ENCODE measurements around the gene RBCK1.

The RBCK1 gene

DNA sequence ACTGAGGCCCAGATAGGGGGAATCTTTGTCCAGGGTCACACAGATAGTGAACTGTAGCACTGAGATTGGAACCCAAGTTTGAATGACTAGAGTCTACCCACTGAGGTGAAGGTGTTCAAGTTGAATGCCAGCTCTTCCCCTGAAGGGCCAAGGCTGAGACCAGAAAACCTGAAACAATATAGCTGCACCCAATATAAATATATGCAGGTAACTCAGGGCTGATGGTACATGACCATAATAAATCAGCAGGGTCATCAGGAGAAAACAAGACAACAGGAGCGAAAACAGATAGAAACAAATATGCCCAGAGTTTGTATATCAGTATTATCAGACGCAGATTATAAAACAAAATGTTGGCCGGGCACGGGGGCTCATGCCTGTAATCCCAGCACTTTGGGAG lies 4.0 kb upstream of the RBCK1 start (continued):
- TF ChIP-seq, protein P1, sequence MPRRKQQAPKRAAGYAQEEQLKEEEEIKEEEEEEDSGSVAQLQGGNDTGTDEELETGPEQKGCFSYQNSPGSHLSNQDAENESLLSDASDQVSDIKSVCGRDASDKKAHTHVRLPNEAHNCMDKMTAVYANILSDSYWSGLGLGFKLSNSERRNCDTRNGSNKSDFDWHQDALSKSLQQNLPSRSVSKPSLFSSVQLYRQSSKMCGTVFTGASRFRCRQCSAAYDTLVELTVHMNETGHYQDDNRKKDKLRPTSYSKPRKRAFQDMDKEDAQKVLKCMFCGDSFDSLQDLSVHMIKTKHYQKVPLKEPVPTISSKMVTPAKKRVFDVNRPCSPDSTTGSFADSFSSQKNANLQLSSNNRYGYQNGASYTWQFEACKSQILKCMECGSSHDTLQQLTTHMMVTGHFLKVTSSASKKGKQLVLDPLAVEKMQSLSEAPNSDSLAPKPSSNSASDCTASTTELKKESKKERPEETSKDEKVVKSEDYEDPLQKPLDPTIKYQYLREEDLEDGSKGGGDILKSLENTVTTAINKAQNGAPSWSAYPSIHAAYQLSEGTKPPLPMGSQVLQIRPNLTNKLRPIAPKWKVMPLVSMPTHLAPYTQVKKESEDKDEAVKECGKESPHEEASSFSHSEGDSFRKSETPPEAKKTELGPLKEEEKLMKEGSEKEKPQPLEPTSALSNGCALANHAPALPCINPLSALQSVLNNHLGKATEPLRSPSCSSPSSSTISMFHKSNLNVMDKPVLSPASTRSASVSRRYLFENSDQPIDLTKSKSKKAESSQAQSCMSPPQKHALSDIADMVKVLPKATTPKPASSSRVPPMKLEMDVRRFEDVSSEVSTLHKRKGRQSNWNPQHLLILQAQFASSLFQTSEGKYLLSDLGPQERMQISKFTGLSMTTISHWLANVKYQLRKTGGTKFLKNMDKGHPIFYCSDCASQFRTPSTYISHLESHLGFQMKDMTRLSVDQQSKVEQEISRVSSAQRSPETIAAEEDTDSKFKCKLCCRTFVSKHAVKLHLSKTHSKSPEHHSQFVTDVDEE (CRISPR knock-in tag; IDR thresholded peaks at IDR 0.05): no peak
- TF ChIP-seq, protein P2, sequence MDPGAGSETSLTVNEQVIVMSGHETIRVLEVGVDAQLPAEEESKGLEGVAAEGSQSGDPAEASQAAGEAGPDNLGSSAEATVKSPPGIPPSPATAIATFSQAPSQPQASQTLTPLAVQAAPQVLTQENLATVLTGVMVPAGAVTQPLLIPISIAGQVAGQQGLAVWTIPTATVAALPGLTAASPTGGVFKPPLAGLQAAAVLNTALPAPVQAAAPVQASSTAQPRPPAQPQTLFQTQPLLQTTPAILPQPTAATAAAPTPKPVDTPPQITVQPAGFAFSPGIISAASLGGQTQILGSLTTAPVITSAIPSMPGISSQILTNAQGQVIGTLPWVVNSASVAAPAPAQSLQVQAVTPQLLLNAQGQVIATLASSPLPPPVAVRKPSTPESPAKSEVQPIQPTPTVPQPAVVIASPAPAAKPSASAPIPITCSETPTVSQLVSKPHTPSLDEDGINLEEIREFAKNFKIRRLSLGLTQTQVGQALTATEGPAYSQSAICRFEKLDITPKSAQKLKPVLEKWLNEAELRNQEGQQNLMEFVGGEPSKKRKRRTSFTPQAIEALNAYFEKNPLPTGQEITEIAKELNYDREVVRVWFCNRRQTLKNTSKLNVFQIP (CRISPR knock-in tag; IDR thresholded peaks at IDR 0.05; ENCODE audit: borderline replicate concordance, low read depth): no peak
- TF ChIP-seq, protein P3, sequence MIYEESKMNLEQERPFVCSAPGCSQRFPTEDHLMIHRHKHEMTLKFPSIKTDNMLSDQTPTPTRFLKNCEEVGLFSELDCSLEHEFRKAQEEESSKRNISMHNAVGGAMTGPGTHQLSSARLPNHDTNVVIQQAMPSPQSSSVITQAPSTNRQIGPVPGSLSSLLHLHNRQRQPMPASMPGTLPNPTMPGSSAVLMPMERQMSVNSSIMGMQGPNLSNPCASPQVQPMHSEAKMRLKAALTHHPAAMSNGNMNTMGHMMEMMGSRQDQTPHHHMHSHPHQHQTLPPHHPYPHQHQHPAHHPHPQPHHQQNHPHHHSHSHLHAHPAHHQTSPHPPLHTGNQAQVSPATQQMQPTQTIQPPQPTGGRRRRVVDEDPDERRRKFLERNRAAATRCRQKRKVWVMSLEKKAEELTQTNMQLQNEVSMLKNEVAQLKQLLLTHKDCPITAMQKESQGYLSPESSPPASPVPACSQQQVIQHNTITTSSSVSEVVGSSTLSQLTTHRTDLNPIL (CRISPR knock-in tag; IDR thresholded peaks at IDR 0.05; ENCODE audit: low read depth): no peak
- no peak for TF ChIP-seq ESRRG (CRISPR knock-in tag; IDR thresholded peaks at IDR 0.05)

DNA sequence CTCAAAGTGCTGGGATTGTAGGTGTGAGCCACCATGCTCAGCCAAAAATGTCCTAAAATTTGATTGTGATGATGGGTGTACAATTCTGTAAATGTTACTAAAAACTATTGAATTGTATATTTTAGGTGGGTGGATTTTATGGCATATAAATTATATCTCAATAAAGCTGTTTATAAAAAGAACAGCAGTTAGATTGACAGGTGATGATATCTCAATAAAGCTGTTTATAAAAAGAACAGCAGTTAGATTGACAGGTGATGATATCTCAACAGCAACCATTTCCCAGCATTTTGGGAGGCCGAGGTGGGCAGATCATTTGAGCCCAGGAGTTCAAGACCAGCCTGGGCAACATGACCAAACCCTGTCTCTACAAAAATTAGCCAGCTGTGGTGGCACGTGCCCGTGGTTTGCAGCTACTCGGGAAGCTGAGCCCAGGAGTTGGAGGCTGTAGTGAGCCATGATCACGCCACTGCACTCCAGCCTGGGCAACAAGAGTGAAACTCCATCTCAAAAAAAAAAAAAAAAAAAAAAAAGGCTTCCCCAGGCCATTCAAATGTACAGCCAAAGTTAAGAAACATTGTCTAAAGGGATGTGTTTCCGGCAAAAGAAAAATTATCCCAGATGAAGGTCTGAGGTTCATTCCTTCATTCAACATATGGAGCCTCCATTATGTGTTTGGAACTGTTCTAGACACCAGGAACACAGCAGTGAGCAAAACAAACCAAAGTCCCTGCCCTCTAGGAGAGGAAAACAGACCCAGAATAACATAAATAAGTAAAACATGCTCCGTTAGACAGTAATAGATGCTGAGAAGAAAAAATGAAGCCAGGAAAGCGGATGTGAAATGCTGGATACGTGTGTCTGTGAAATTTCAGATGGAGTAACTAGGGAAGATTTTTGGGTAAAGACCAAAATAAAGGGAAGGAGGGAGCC lies 1.6 kb upstream of the RBCK1 start:
- TF ChIP-seq GLIS3 (CRISPR knock-in tag; IDR thresholded peaks at IDR 0.05): no peak
- TF ChIP-seq OSR1 (CRISPR knock-in tag; IDR thresholded peaks at IDR 0.05): no peak
- TF ChIP-seq ISL1 (CRISPR knock-in tag; IDR thresholded peaks at IDR 0.05): no peak
- no peak for TF ChIP-seq ZNF70 (CRISPR knock-in tag; IDR thresholded peaks at IDR 0.05)
- TF ChIP-seq PPARA (CRISPR knock-in tag; IDR thresholded peaks at IDR 0.05; ENCODE audit: borderline replicate concordance): no peak
- no peak for TF ChIP-seq BACH2 (CRISPR knock-in tag; IDR thresholded peaks at IDR 0.05; ENCODE audit: borderline replicate concordance)
- no peak for TF ChIP-seq ZNF8 (CRISPR knock-in tag; IDR thresholded peaks at IDR 0.05)
- no peak for TF ChIP-seq CSDC2 (CRISPR knock-in tag; IDR thresholded peaks at IDR 0.05)
- TF ChIP-seq ESRRG (CRISPR knock-in tag; IDR thresholded peaks at IDR 0.05): no peak
- no peak for TF ChIP-seq ZC3H10 (CRISPR knock-in tag; IDR thresholded peaks at IDR 0.05)
- TF ChIP-seq RARB (CRISPR knock-in tag; IDR thresholded peaks at IDR 0.05): no peak
- TF ChIP-seq, protein P4, sequence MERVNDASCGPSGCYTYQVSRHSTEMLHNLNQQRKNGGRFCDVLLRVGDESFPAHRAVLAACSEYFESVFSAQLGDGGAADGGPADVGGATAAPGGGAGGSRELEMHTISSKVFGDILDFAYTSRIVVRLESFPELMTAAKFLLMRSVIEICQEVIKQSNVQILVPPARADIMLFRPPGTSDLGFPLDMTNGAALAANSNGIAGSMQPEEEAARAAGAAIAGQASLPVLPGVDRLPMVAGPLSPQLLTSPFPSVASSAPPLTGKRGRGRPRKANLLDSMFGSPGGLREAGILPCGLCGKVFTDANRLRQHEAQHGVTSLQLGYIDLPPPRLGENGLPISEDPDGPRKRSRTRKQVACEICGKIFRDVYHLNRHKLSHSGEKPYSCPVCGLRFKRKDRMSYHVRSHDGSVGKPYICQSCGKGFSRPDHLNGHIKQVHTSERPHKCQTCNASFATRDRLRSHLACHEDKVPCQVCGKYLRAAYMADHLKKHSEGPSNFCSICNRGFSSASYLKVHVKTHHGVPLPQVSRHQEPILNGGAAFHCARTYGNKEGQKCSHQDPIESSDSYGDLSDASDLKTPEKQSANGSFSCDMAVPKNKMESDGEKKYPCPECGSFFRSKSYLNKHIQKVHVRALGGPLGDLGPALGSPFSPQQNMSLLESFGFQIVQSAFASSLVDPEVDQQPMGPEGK (CRISPR knock-in tag; IDR thresholded peaks at IDR 0.05; ENCODE audit: borderline replicate concordance): no peak
- TF ChIP-seq SNAI2 (CRISPR knock-in tag; IDR thresholded peaks at IDR 0.05): no peak
- TF ChIP-seq, protein P5, sequence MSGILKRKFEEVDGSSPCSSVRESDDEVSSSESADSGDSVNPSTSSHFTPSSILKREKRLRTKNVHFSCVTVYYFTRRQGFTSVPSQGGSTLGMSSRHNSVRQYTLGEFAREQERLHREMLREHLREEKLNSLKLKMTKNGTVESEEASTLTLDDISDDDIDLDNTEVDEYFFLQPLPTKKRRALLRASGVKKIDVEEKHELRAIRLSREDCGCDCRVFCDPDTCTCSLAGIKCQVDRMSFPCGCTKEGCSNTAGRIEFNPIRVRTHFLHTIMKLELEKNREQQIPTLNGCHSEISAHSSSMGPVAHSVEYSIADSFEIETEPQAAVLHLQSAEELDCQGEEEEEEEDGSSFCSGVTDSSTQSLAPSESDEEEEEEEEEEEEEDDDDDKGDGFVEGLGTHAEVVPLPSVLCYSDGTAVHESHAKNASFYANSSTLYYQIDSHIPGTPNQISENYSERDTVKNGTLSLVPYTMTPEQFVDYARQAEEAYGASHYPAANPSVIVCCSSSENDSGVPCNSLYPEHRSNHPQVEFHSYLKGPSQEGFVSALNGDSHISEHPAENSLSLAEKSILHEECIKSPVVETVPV (CRISPR knock-in tag; IDR thresholded peaks at IDR 0.05): no peak
- no peak for TF ChIP-seq ARNTL (CRISPR knock-in tag; IDR thresholded peaks at IDR 0.05; ENCODE audit: borderline replicate concordance, low read depth)
- no peak for ATAC-seq

DNA sequence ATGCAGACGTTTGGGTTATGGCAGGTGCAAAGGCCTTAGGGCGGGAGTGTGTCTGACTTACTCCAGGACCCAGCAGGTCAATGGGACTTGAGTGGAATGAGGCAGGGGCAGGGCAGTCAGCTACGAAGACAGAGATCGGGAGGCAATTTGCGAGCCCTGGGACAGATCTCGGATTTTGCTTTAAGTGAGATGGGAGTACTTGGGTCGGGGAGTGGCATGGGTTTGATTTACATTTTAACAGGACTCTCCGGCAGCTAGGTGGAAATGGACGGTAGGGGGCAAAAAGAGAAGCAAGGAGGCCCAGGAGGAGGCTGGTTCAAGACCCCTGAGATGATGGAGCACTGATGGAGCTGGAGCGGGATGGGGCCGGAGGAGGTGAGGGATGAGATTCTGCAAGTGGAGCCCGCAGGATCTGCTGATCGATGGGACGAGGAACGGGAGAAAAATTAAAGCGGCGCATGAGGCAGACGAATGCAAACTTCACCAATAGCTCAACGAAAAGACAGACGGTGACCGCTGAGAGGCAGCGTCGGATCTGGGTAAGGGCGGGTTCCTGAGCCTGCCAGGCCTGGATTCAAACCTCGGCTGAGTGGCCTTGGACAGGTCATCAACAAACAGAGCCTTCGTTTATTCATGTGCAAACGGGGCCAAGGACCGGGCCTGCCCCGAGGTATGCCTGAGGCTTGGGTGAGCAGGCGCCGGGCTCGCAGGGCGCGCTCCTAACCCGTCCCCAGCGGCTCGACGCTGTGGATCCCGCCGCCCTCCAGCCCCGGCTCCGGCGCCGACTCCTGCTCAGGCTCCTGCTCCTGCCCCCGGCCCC lies 756 bp upstream of the RBCK1 start:
- ATAC-seq: peak; percentile 89
- TF ChIP-seq OSR1 (CRISPR knock-in tag; IDR thresholded peaks at IDR 0.05): no peak
- TF ChIP-seq TCF4 (CRISPR knock-in tag; IDR thresholded peaks at IDR 0.05; ENCODE audit: borderline replicate concordance): no peak
- no peak for TF ChIP-seq ESRRG (CRISPR knock-in tag; IDR thresholded peaks at IDR 0.05)
- TF ChIP-seq BACH2 (CRISPR knock-in tag; IDR thresholded peaks at IDR 0.05; ENCODE audit: borderline replicate concordance): no peak
- TF ChIP-seq ZFP30 (CRISPR knock-in tag; IDR thresholded peaks at IDR 0.05): no peak
- TF ChIP-seq, protein P3 (CRISPR knock-in tag; IDR thresholded peaks at IDR 0.05; ENCODE audit: low read depth): no peak
- TF ChIP-seq, protein P2 (CRISPR knock-in tag; IDR thresholded peaks at IDR 0.05; ENCODE audit: borderline replicate concordance, low read depth): no peak

All from SK-N-SH treated with all-trans-retinoic acid at 6 μM for 48 hours (cell line).